T47D (cell line): Measurements from ENCODE around the gene LARGE1.

Source experiments
- DNase-seq, 2 experiments: peaks; one replicate each; pipeline versions ENCODE4 v3.0.0 to v3.0.0-alpha.2; 2011 to 2012; ENCODE audit warnings: low read depth in 1 of 2, low spot score in 1 of 2
- JUND ChIP-seq: IDR thresholded peaks from 2 replicates; pipeline ENCODE4 v1.6.1; 2012; ENCODE audit warnings: low read depth
- in situ Hi-C: cut with HindIII; loops from 2 replicates; pipeline ENCODE4 v1.10.0; 2016; ENCODE audit warnings: low sequenced_read_pairs, low pct_unique_long_range_greater_than_20kb

Gene LARGE1

DNA sequence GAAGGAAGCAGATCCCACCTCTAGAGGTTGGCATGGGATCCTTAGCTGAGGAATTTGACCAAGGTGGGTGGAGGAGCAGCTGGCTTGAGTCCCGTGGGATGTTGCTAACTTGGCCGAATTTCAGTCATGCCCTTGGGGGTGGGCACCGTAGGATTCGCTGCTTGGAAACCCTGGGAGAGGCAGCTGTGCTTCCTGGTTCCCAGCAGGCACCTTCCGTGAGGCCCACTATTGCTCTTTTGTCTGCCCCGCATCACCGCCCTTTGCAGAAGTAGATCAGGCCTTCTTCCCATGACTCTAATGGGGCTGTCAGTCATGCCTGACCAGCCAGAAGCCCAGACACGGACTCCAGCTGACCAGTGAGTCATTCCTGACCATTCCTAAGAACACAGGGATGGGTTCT is 569.8 kb downstream of the LARGE1 start:
- in situ Hi-C loops, result no loop called here
- no peak for DNase-seq
- TF ChIP-seq JUND, result no peak

DNA sequence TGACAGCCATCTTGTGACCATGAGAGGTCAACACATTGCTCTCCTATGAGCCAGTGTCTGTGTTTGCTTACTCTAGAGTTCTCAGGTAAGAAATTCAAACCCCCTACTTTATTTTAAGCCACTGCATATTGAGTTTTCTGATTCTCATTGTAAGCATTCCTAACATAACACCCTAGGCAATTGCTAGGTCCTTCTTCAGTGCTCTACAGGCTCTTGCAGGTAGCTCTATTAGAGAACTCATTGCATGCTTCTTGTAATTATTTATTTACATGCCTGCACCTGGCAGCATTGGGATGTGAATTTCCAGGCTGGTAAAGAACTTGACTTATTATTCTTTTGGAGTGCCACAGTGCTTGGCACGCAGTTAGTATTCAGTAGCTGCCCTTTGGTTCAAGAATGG is 573.3 kb downstream of the LARGE1 start:
- in situ Hi-C loops, result no loop called here

GRCh38 chr22:33341611-33342010 is 578.7 kb downstream of the LARGE1 start:
- no peak for DNase-seq
- TF ChIP-seq JUND, result no peak
- in situ Hi-C loops, result no loop called here

More for the DNA sequence above, 573.3 kb downstream of the LARGE1 start:
- no peak for DNase-seq
- no peak for TF ChIP-seq JUND

- DNase-seq, result no peak
- in situ Hi-C loops, result no loop called here
- no peak for TF ChIP-seq JUND
These were observed 582.8 kb downstream of the LARGE1 start for GRCh38 chr22:33337524-33337923.

- TF ChIP-seq JUND, result no peak
- DNase-seq, result no peak
- in situ Hi-C loops, result no loop called here
These were observed 584.5 kb downstream of the LARGE1 start for GRCh38 chr22:33335611-33336279.

- in situ Hi-C loops, result no loop called here
- no peak for DNase-seq
These were observed 587.7 kb downstream of the LARGE1 start for GRCh38 chr22:33332538-33332937.

DNA sequence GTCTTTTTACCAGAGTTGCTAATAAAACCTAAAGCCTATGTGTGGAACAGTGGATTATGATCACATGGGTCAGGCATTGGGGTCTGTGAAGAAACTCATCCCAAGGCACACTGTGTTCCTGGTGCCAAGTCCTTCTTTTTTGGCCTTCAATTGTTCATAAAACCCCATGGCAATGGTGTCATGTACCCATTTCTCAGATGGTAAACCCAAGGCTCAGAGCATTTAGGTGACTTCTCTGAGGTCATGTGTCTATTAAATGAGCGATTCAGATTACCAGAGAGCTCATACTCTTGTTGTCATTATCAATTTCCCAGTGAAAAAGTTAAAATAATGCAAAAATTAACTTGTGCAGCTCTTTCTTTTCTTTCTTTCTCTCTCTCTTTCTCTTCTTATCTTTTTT is 589.3 kb downstream of the LARGE1 start:
- no peak for TF ChIP-seq JUND
- no peak for DNase-seq
- in situ Hi-C loops, result no loop called here

More at GRCh38 chr22:33332538-33332937, 587.7 kb downstream of the LARGE1 start:
- TF ChIP-seq JUND, result no peak

DNA sequence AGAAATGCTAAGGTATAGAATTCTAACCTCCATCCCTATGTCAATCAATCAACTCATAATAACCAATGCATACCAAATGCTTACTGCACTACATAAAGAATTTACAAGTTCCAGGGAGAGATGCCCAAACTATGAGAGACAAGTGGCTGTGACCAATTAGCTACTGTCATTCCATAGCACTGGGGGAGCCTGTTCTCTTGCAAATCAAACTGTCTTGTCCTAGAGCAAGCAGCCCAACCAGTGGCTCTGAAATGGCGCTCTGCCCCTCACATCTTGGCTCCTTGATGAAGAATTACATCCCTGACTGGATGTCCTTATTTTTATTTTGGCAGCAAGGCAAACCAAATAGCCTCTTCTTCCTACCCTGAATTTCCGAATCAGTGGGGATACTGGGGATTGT is 589.7 kb downstream of the LARGE1 start:
- in situ Hi-C loops, result no loop called here
- no peak for DNase-seq
- TF ChIP-seq JUND, result no peak

GRCh38 chr22:33329398-33329797 is 590.9 kb downstream of the LARGE1 start:
- TF ChIP-seq JUND, result no peak
- DNase-seq, result no peak
- in situ Hi-C loops, result no loop called here

GRCh38 chr22:33328789-33329296 is 591.4 kb downstream of the LARGE1 start:
- in situ Hi-C loops, result no loop called here
- DNase-seq, result no peak
- TF ChIP-seq JUND, result no peak

GRCh38 chr22:33327348-33327860 is 592.9 kb downstream of the LARGE1 start:
- no peak for DNase-seq
- in situ Hi-C loops, result no loop called here
- no peak for TF ChIP-seq JUND

- TF ChIP-seq JUND, result no peak
- DNase-seq, result no peak
- in situ Hi-C loops, result no loop called here
These were observed 593.6 kb downstream of the LARGE1 start for GRCh38 chr22:33326540-33327295.
